NCI-H526 (cell line): ENCODE results near the gene JADE2.
"Not testable (repeated sequence)": the region's sequence is repeated elsewhere in the genome, so short reads cannot be mapped to it uniquely, and the experiment has no call there.

Source experiments
- DNase-seq, 2 experiments: peaks; one replicate each; lab custom pipeline; 2025; lab: John Stamatoyannopoulos, UW

The JADE2 gene

GRCh38 chr5:134507452-134507851 is 18.0 kb upstream of the JADE2 start:
- no peak for DNase-seq

GRCh38 chr5:134508521-134509195 is 16.8 kb upstream of the JADE2 start:
- DNase-seq: no peak

GRCh38 chr5:134509308-134510040 is 16.0 kb upstream of the JADE2 start:
- DNase-seq: no peak

GRCh38 chr5:134510970-134511795 is 14.3 kb upstream of the JADE2 start:
- no peak for DNase-seq

GRCh38 chr5:134511796-134512660 is 13.4 kb upstream of the JADE2 start:
- peak in 1 of 2 experiments; percentile 55 for DNase-seq

GRCh38 chr5:134512661-134512999 is 12.8 kb upstream of the JADE2 start:
- DNase-seq: no peak

- no peak for DNase-seq
Observed at GRCh38 chr5:134515801-134516200, 9.7 kb upstream of the JADE2 start.

GRCh38 chr5:134516984-134517383 is 8.5 kb upstream of the JADE2 start:
- DNase-seq: not testable (repeated sequence)

GRCh38 chr5:134517553-134517952 is 7.9 kb upstream of the JADE2 start:
- DNase-seq: no peak

GRCh38 chr5:134519989-134520388 is 5.5 kb upstream of the JADE2 start:
- no peak for DNase-seq

GRCh38 chr5:134521841-134522240 is 3.6 kb upstream of the JADE2 start:
- no peak for DNase-seq

GRCh38 chr5:134523543-134524271 is 1.8 kb upstream of the JADE2 start:
- no peak for DNase-seq

- peak; percentile 39 to 82 for DNase-seq
Observed at GRCh38 chr5:134524272-134524825, 1.1 kb upstream of the JADE2 start.

- peak; percentile 46 to 80 for DNase-seq
Observed at GRCh38 chr5:134525683-134526482, 413 bp downstream of the JADE2 start.

GRCh38 chr5:134526483-134527155 is 1.1 kb downstream of the JADE2 start:
- DNase-seq: peak in 1 of 2 experiments; percentile 87

- DNase-seq: peak; percentile 72 to 82
Observed at GRCh38 chr5:134527156-134527960, 1.9 kb downstream of the JADE2 start.

- no peak for DNase-seq
Observed at GRCh38 chr5:134527961-134528424, 2.5 kb downstream of the JADE2 start.

- no peak for DNase-seq
Observed at GRCh38 chr5:134528556-134528955, 3.1 kb downstream of the JADE2 start.
